Measurements from ENCODE around the gene MOB1B. TPM values are rescaled to one million over a fixed set of nuclear protein-coding genes. Genes with fewer than 3 reads are reported as not detected.

Gene MOB1B
- total and polyA plus RNA-seq, 2 experiments from 2014 or later = 5.3 to 23.5 TPM

GRCh38 chr4:70936200-70936787, 34.1 kb downstream of the MOB1B start:
- H3K27me3 ChIP-seq = no peaks in the 10 kb centered on the region
- H3K9me2 ChIP-seq (replicated peaks; ENCODE audit: insufficient read depth) = no peaks in the 10 kb centered on the region
- H3K79me2 ChIP-seq = peaks cover 88% of the 10 kb centered on the region
- no peak overlapping the region for H3K4me2 ChIP-seq
- DNase-seq (ENCODE audit: low spot score) = no peak
- no peaks in the 10 kb centered on the region for H3K36me3 ChIP-seq (replicated peaks; ENCODE audit: insufficient read depth, low read depth)
- H2AFZ ChIP-seq = no peak overlapping the region
- H3K27ac ChIP-seq = no peak overlapping the region
- H4K20me1 ChIP-seq (ENCODE audit: insufficient read depth, poor library complexity, severe bottlenecking) = peaks cover 5% of the 10 kb centered on the region
- 98% methylated on average over 4 of the region's 4 CpGs for WGBS (ENCODE audit: low lambda C conversion rate, missing lambda C conversion rate)
- no peak overlapping the region for H3K4me3 ChIP-seq
- H3K9me3 ChIP-seq (ENCODE audit: low read depth) = no peaks in the 10 kb centered on the region
- TF ChIP-seq EZH2 (IDR thresholded peaks at IDR 0.05; ENCODE audit: borderline replicate concordance) = no peak
- no peak for TF ChIP-seq EZH2phosphoT487 (IDR thresholded peaks at IDR 0.05; ENCODE audit: low read depth, severe bottlenecking, unreplicated experiment)
- TF ChIP-seq CTCF (IDR thresholded peaks at IDR 0.05; ENCODE audit: poor library complexity) = no peak
- H3K4me1 ChIP-seq (ENCODE audit: insufficient read depth) = no peaks in the 10 kb centered on the region

- no peaks in the 10 kb centered on the region for H3K36me3 ChIP-seq (replicated peaks; ENCODE audit: insufficient read depth, low read depth)
- no peaks in the 10 kb centered on the region for H3K4me1 ChIP-seq (ENCODE audit: insufficient read depth)
- DNase-seq (ENCODE audit: low spot score) = no peak
- no peak overlapping the region for H3K4me2 ChIP-seq
- H3K9me3 ChIP-seq (ENCODE audit: low read depth) = no peaks in the 10 kb centered on the region
- peaks cover 83% of the 10 kb centered on the region for H3K79me2 ChIP-seq
- no peaks in the 10 kb centered on the region for H3K27me3 ChIP-seq
- no peak for TF ChIP-seq EZH2 (IDR thresholded peaks at IDR 0.05; ENCODE audit: borderline replicate concordance)
- TF ChIP-seq CTCF (IDR thresholded peaks at IDR 0.05; ENCODE audit: poor library complexity) = no peak
- TF ChIP-seq EZH2phosphoT487 (IDR thresholded peaks at IDR 0.05; ENCODE audit: low read depth, severe bottlenecking, unreplicated experiment) = no peak
- H3K9me2 ChIP-seq (replicated peaks; ENCODE audit: insufficient read depth) = no peaks in the 10 kb centered on the region
- peaks cover 5% of the 10 kb centered on the region for H4K20me1 ChIP-seq (ENCODE audit: insufficient read depth, poor library complexity, severe bottlenecking)
- no peak overlapping the region for H3K27ac ChIP-seq
- no peak overlapping the region for H2AFZ ChIP-seq
- no peak overlapping the region for H3K4me3 ChIP-seq
- WGBS (ENCODE audit: low lambda C conversion rate, missing lambda C conversion rate) = 72% methylated on average over 1 of the region's 3 CpGs
Measured at GRCh38 chr4:70938086-70938485, 35.9 kb downstream of the MOB1B start.

GRCh38 chr4:70940134-70940533, 38.0 kb downstream of the MOB1B start:
- no peaks in the 10 kb centered on the region for H3K9me3 ChIP-seq (ENCODE audit: low read depth)
- no peak overlapping the region for H3K4me3 ChIP-seq
- peaks cover 5% of the 10 kb centered on the region for H4K20me1 ChIP-seq (ENCODE audit: insufficient read depth, poor library complexity, severe bottlenecking)
- TF ChIP-seq CTCF (IDR thresholded peaks at IDR 0.05; ENCODE audit: poor library complexity) (no peak), EZH2phosphoT487 (IDR thresholded peaks at IDR 0.05; ENCODE audit: low read depth, severe bottlenecking, unreplicated experiment) (no peak), EZH2 (IDR thresholded peaks at IDR 0.05; ENCODE audit: borderline replicate concordance) (no peak)
- no peak for DNase-seq (ENCODE audit: low spot score)
- H3K27me3 ChIP-seq = no peaks in the 10 kb centered on the region
- H3K4me2 ChIP-seq = no peak overlapping the region
- H3K79me2 ChIP-seq = peaks cover 77% of the 10 kb centered on the region
- H3K36me3 ChIP-seq (replicated peaks; ENCODE audit: insufficient read depth, low read depth) = no peaks in the 10 kb centered on the region
- H3K4me1 ChIP-seq (ENCODE audit: insufficient read depth) = no peaks in the 10 kb centered on the region
- no peak overlapping the region for H3K27ac ChIP-seq
- WGBS (ENCODE audit: low lambda C conversion rate, missing lambda C conversion rate) = 94% methylated on average over 5 of the region's 5 CpGs
- no peaks in the 10 kb centered on the region for H3K9me2 ChIP-seq (replicated peaks; ENCODE audit: insufficient read depth)
- no peak overlapping the region for H2AFZ ChIP-seq

Data from hepatocyte (in vitro differentiated cells).